Glutamatergic neuron (in vitro differentiated cells): ENCODE measurements around the gene PPP6R3. TPM values are rescaled to one million over a fixed set of nuclear protein-coding genes. Genes with fewer than 3 reads are reported as not detected.

Experiments
- DNase-seq: peaks from one replicate; pipeline ENCODE4 v3.0.0; 2022
- H3K27ac Mint-ChIP-seq: one replicate; pipeline ENCODE4 v1.8.0; 2020; ENCODE audit warnings: mild to moderate bottlenecking, mixed read lengths, inconsistent platforms; ENCODE audit not compliant: unreplicated experiment
- H3K27me3 Mint-ChIP-seq: one replicate; pipeline ENCODE4 v1.8.0; 2020; ENCODE audit warnings: mild to moderate bottlenecking, moderate library complexity, mixed read lengths, inconsistent platforms; ENCODE audit not compliant: unreplicated experiment
- H3K36me3 Mint-ChIP-seq: one replicate; pipeline ENCODE4 v1.8.0; 2020; ENCODE audit warnings: mild to moderate bottlenecking, mixed read lengths, inconsistent platforms; ENCODE audit not compliant: unreplicated experiment
- H3K4me1 Mint-ChIP-seq: one replicate; pipeline ENCODE4 v1.8.0; 2020; ENCODE audit warnings: mild to moderate bottlenecking, low read depth, mixed read lengths, inconsistent platforms; ENCODE audit not compliant: unreplicated experiment
- H3K4me3 Mint-ChIP-seq: one replicate; pipeline ENCODE4 v1.8.0; 2020; ENCODE audit warnings: mild to moderate bottlenecking, mixed read lengths, inconsistent platforms; ENCODE audit not compliant: unreplicated experiment
- H3K9me3 Mint-ChIP-seq: one replicate; pipeline ENCODE4 v1.8.0; 2020; ENCODE audit warnings: mild to moderate bottlenecking, moderate library complexity, mixed read lengths, inconsistent platforms; ENCODE audit not compliant: unreplicated experiment
- total RNA-seq: library from RNA; stranded (reverse); fragmentation: NEBNext Ultra II Directional; extraction: Animal tissue kit (Norgen Biotek cat#: 25700); gene quantifications from one replicate; pipeline ENCODE4 v1.2.1, GENCODE V29; 2021; ENCODE audit not compliant: unreplicated experiment
- TF ChIP-seq, protein P1 (sequence below): fragments of 200-600 bp; sonication (generic); IDR thresholded peaks from one replicate; pipeline ENCODE4 v1.5.0; 2021; ENCODE audit not compliant: partially characterized antibody, unreplicated experiment

Gene PPP6R3
- total RNA-seq, 1 donor from 2014 or later, result 312 TPM

DNA sequence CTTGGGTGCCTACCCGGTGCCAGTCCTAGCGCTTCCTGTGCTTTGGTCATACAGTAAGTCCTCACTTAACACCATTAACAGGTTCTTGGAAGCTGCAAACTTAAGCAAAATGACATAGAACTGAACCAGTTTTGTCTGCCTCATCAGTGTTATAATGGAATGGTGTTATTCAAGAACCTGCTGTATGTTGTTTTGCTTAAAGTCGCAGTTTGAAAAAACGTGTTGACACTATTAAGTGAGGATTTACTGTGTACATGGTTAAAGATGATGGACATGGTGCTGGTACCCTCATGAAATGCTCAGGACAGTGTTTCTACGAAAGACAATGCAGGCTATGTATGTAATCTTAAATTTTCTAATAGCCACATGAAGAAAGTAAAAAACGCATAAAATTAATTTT is 41.3 kb downstream of the PPP6R3 start:
- H3K4me1 Mint-ChIP-seq, result peaks cover 39% of the 10 kb centered on the region
- DNase-seq, result no peak
- no peak overlapping the region for H3K4me3 Mint-ChIP-seq
- peaks cover 4% of the 10 kb centered on the region for H3K9me3 Mint-ChIP-seq
- H3K27ac Mint-ChIP-seq, result no peak overlapping the region
- H3K27me3 Mint-ChIP-seq, result no peaks in the 10 kb centered on the region
- no peaks in the 10 kb centered on the region for H3K36me3 Mint-ChIP-seq
- TF ChIP-seq, protein P1, sequence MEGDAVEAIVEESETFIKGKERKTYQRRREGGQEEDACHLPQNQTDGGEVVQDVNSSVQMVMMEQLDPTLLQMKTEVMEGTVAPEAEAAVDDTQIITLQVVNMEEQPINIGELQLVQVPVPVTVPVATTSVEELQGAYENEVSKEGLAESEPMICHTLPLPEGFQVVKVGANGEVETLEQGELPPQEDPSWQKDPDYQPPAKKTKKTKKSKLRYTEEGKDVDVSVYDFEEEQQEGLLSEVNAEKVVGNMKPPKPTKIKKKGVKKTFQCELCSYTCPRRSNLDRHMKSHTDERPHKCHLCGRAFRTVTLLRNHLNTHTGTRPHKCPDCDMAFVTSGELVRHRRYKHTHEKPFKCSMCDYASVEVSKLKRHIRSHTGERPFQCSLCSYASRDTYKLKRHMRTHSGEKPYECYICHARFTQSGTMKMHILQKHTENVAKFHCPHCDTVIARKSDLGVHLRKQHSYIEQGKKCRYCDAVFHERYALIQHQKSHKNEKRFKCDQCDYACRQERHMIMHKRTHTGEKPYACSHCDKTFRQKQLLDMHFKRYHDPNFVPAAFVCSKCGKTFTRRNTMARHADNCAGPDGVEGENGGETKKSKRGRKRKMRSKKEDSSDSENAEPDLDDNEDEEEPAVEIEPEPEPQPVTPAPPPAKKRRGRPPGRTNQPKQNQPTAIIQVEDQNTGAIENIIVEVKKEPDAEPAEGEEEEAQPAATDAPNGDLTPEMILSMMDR, result no peak

DNA sequence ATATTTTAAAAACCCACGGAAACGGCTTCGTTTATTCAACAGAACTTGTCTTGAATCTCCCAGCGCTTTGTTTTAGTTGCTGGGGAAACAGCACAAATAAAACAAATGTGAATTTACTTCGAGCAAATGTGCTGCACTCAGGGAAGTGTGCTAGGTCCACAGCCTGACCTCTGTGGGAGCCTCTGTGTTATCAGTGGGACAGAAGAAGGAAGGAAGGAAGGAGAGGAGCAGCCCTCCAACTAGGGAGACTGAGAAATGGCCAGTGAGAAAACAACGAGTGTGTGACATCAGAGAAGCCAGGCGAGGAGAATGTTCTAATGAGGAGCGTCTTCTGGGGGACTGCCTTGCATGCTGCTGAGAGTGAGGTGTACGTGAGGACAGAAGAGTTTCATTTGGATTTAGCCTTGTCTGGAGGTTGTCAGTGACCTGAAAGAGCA is 42.7 kb downstream of the PPP6R3 start:
- TF ChIP-seq, protein P1, result no peak
- H3K27me3 Mint-ChIP-seq, result no peaks in the 10 kb centered on the region
- no peak overlapping the region for H3K27ac Mint-ChIP-seq
- DNase-seq, result no peak
- H3K36me3 Mint-ChIP-seq, result no peaks in the 10 kb centered on the region
- peaks cover 4% of the 10 kb centered on the region for H3K9me3 Mint-ChIP-seq
- no peak overlapping the region for H3K4me3 Mint-ChIP-seq
- peaks cover 40% of the 10 kb centered on the region for H3K4me1 Mint-ChIP-seq

DNA sequence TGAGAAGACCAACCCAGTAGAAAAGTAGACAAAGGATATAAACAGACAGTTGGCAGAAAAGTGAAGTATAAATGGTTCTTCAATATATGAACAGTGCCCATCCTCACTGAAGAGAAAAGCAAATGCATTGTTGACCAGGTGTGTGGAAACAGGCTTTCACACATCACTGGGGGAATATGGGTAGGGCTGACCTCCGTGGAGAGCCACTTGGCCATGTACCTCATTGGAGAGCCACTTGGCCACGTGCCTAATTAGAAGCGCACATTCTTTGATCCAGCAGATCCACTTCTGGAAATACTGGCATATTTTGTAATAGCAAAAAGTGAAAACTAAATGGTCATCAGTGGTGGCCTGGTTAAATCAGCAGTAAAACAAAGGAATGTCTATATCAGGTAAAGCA is 43.2 kb downstream of the PPP6R3 start:
- TF ChIP-seq, protein P1, result no peak
- no peak overlapping the region for H3K27ac Mint-ChIP-seq

DNA sequence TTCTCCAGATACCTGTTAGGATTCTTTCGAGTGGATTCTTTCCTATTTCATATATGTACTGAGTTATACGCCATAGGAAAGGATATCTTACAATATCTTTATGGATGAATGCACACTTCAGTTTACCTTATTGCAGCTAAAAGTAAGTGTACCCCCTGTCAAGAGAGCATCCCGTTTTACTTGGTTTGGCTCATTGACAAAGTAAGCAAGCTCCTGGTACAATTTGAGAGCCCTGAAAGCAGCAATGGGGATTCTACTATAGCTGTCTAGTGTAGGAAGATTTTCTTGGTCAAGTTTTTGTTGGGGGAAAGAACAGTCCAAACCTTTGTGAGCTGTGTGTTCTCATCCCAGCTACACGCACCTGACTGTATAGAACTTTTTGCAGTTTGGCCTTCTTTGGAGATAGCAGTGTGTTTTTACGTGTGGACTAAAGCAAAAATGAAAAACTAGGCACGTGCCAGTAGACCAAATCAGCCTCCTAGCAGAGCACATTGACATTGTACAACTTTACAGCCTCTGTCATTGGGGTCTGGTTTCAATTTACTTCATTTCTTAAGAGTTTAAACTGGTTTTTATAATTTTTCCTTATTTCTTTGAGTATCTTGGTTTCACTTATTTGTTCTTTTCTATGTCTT is 44.0 kb downstream of the PPP6R3 start:
- Mint-ChIP-seq H3K27ac (peak overlapping the region; percentile 36), H3K4me3 (peak overlapping the region; percentile 33), H3K9me3 (peaks cover 4% of the 10 kb centered on the region), H3K36me3 (no peaks in the 10 kb centered on the region), H3K27me3 (no peaks in the 10 kb centered on the region), H3K4me1 (peaks cover 38% of the 10 kb centered on the region)
- DNase-seq, result no peak
- TF ChIP-seq, protein P1, result no peak

More for the DNA sequence above, 43.2 kb downstream of the PPP6R3 start:
- Mint-ChIP-seq H3K4me1 (peaks cover 35% of the 10 kb centered on the region), H3K36me3 (no peaks in the 10 kb centered on the region), H3K27me3 (no peaks in the 10 kb centered on the region), H3K9me3 (peaks cover 4% of the 10 kb centered on the region), H3K4me3 (no peak overlapping the region)
- no peak for DNase-seq

- no peak overlapping the region for H3K27ac Mint-ChIP-seq
- DNase-seq, result no peak
- H3K27me3 Mint-ChIP-seq, result no peaks in the 10 kb centered on the region
- peaks cover 4% of the 10 kb centered on the region for H3K9me3 Mint-ChIP-seq
- H3K4me1 Mint-ChIP-seq, result peaks cover 38% of the 10 kb centered on the region
- TF ChIP-seq, protein P1, result no peak
- H3K4me3 Mint-ChIP-seq, result no peak overlapping the region
- no peaks in the 10 kb centered on the region for H3K36me3 Mint-ChIP-seq
Measured at GRCh38 chr11:68505596-68505995, 45.0 kb downstream of the PPP6R3 start.
